HG03439 (cell line): ENCODE results near the gene CBX5.
"Not testable (repeated sequence)": the region's sequence is repeated elsewhere in the genome, so short reads cannot be mapped to it uniquely, and the experiment has no call there.

Source experiments
- ATAC-seq: cut with Tn5 transposase; IDR thresholded peaks from one replicate; pipeline ENCODE4 v1.9.1; 2021; ENCODE audit warnings: mild to moderate bottlenecking, moderate library complexity; ENCODE audit not compliant: unreplicated experiment

CBX5 gene

DNA sequence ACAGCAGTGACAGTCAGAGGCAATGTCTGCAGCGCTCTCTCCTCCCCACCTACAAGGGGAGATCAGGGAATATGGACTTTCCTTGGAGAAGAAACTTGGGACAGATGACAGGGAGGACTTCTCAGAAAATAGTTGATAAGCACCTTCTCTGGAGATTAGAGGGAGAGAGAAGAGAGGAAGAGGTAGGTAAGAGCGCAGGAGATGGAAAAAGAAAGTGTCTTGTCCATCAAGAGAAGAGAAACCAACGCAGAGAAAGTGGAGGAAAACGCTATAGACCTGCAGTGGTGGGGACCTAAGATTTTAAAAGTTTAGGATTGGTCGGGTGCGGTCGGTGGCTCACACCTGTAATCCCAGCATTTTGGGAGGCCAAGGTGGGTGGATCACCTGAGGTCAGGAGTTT lies 75.6 kb downstream of the CBX5 start:
- ATAC-seq = no peak

- no peak for ATAC-seq
These were observed 78.7 kb downstream of the CBX5 start for GRCh38 chr12:54201001-54201794.

GRCh38 chr12:54200412-54200811 lies 79.5 kb downstream of the CBX5 start:
- ATAC-seq = no peak

DNA sequence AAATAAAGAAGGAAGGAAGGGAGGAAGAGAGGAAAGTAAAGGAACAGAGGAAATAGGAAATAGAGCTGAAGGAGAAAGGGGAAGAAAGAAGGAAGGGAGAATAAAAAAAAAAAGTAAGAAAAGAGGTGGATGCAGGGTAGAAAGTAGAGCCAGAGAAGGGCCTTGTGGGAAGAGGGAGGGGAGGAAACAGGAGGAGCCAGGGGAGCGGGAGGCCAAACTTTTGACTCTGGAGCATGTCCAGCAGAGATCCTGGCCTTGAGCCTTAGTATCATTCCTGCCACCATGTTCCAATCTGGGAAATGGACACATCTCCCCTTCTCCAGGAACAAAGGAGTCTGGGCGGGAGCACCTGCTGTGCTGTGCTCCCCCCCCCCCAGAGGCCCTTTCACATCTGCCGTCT lies 80.0 kb downstream of the CBX5 start:
- no peak for ATAC-seq

DNA sequence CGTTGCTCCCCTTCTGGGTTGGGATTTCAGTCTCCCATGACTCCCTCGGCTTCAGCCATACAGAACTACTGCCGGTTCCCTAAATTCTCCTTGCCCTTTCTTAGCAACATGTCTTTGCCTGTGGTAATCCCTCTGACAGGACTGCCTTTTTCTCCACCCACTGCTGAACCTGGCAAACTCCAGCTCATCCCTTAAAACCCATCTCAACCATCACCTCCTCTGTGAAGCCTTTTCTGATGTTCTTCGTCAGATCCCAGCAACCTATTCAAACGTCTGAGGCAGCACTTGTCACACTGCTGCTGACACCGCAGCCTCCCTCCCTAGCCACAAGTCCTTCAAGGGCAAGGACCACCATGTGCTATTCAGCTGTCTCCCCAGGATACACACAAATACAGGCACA lies 80.9 kb downstream of the CBX5 start:
- no peak for ATAC-seq

DNA sequence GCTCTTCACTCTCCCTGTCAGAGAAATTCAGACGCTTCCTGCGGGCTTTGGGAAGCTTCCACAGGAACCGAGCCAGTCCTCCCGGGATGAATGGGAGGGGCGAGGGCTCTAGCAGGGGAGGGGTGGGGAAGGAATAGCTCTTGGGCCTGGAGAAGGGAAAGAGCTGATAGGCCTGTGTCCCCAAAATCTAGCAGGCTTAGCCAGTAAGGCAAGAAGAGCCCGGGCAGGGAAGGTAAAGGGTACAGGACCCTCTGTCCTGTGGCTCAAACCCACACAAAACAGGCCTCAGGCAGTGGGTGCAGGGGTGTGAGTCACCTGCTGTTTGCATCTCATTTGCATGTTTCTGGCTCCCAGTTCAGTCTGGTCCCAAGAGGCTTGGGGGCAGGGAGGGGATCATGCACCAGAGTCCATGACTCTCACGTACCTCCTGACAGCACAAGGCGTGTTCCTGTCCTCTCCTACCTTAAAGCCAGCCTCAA lies 82.5 kb downstream of the CBX5 start:
- no peak for ATAC-seq

- ATAC-seq = no peak
These were observed 82.9 kb downstream of the CBX5 start for GRCh38 chr12:54197010-54197409.

DNA sequence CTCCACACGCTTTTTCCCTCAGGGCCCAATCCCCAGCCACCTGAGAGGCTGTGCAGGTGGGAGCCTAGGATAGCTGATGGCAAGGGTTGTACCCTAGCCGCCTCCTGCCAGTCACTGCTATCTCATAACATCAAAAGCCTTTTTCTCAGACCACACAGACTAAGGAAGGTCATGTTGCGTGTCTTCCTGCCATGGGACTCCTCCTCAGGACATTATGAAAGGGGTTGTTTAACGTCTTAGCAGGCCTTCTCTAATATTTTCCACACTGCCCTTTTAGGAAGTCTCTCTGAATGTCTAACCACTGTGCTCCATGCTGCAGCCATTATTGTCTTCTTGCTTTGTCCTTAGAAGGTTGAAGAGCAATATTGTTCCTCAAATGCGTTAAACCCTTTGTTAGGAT lies 83.5 kb downstream of the CBX5 start:
- ATAC-seq = no peak

- ATAC-seq = no peak
These were observed 84.1 kb downstream of the CBX5 start for GRCh38 chr12:54195737-54196347.

DNA sequence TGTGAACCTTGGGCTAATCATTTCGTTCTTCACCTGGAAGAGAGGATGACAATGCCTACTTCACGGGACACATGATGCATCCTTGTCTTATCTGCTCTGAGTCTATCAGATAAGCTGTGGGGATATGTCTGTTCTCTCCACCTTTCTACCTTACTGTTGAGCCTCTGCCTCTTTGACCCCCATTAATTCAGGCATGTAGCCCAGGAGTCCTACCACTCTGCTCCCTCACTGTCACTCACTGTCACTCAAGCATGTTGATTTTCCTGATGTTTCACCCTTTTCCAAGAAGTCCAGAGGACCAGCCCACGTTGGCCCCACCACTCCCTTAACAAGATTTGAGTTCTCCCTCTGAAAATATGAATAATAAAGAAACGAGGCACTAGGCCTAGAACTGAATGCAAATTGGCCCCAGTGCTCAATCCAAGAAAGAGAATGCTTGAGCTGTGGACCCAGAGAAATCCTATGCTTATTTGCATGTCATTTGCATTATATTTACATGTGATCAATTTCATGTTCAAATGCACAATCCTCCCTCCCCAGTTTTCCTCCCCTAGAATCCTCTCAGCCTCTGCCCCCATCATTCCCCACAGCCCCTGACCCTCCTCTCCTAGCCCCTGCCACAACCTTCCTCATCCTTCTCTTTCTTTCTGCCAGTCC lies 84.7 kb downstream of the CBX5 start:
- ATAC-seq = no peak

DNA sequence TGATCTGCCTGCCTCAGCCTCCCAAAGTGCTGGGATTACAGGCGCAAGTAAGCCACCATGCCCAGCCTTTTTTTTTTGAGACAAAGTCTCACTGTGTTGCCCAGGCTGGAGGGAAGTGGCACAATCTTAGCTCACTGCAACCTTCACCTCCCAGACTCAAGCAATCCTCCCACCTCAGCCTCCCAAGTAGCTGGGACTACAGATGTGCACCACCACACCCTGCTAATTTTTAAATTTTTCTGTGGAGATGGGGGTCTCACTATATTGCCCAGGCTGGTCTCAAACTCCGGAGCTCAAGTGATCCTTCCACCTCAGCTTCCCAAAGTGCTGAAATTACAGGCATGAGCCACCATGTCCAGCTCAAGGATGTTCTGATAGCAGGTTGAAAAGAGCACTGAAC lies 85.3 kb downstream of the CBX5 start:
- not testable (repeated sequence) for ATAC-seq

GRCh38 chr12:54193434-54193833 lies 86.5 kb downstream of the CBX5 start:
- ATAC-seq = no peak

DNA sequence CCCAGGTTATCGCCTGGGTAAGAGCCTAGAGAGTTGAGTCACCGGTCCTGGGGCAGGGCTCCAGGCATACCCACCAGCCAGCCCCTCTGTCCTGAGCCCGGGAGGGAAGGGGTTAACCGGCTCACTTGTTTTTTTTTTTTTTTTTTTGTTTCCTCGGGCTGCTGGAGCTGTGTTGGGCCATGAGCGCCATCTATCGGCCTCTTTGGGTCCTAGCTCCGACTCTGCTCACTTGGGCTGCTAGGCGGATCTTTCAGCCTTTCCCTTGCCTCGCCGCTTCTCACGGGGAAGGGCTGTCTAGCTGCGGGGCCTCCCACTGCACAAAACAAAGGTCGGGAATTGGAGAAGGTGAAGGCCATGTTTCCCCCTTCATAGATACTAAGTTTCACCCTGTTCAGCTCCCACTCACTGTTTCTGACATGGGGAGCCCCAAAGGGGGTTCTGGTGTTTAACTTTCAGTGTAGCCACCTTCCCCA lies 88.3 kb downstream of the CBX5 start:
- peak; percentile 44 for ATAC-seq

- ATAC-seq = no peak
These were observed 88.8 kb downstream of the CBX5 start for GRCh38 chr12:54191126-54191525.

DNA sequence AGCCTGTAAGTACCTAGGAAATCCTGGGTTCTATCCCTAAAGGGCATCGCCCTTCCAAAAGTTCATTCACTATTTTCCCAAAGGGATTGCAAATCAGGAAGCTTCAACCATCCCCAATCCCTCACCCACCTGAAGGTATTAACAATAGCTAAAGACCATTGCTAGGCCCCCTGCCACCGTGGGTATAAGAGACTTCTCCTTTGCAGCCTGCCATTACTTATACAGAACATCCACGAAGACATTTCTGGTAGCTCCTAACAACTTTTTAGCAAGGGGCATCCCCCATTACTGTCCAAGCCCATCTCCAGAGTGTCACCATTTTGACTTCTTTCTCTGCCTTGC lies 90.8 kb downstream of the CBX5 start:
- no peak for ATAC-seq

- ATAC-seq = no peak
These were observed 92.8 kb downstream of the CBX5 start for GRCh38 chr12:54187075-54187474.

DNA sequence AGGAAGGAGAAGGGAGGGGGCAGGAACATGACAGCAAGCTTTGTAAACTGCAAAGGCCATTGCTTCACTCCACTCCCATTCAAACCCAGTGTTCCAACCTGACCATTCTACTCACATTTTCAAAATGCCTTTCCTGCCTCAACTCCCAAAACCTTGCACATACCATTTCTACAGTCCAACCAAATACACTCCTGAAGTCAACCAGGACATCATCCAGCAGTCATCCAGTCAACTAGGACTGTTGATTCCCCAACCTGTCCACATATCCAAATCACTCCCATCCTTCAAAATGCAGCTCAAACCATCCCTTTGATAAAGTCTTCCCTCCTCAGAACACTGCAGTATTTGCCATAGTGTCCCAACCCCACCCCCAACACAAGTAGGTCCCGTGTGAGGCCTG lies 94.0 kb downstream of the CBX5 start:
- ATAC-seq = no peak

- not testable (repeated sequence) for ATAC-seq
These were observed 94.6 kb downstream of the CBX5 start for GRCh38 chr12:54185297-54185696.

GRCh38 chr12:54184024-54184805 lies 95.7 kb downstream of the CBX5 start:
- no peak for ATAC-seq

- no peak for ATAC-seq
These were observed 96.9 kb downstream of the CBX5 start for GRCh38 chr12:54182981-54183380.

DNA sequence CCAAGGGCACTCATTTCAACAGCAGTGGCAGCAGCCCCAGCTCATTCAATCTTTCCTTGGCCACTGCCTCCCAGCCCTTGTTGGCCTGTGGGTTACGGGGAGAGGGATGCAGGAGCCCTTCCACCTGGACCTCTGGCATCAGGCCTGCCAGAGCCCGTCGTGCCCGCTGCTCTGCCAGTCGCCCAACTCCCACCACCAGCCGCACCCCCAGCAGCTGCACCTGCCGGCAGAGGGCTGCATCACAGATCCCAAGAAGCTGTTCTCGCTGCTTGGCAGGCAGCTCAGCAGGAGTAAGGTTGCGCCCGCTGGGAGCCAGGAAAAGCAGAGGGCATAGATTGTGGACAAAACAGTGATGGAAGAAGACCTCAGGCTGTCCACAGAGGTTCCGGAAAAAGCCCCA lies 97.8 kb downstream of the CBX5 start:
- ATAC-seq = no peak
